ENCODE data around the gene IFNA2.
"Not testable (repeated sequence)": the region's sequence is repeated elsewhere in the genome, so short reads cannot be mapped to it uniquely, and the experiment has no call there.

IFNA2 gene

GRCh38 chr9:21385131-21385670, at the start of gene IFNA2:
TSS of gene IFNA2 (minus strand) at chr9:21385398. CDS start at chr9:21385329, 69 bp downstream.
- DNase-seq = peak; percentile 67

DNA sequence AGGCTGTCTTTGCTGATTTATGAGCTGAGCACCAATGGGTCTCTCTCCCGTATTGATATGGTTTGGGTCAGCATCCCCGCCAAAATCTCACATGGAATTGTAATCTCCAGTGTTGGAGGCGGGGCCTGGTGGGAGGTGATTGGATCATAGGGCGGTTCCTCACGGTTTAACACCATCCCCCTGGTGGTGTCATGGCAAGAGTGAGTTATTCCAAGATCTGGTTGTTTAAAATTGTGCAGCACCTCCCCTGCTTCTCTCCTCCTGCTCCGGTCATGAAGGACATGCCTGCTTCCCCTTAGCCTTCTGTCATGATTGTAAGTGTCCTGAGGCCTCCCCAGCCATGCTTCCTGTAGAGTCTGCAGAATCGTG, 49.8 kb upstream of the IFNA2 start:
- not testable (repeated sequence) for DNase-seq

DNA sequence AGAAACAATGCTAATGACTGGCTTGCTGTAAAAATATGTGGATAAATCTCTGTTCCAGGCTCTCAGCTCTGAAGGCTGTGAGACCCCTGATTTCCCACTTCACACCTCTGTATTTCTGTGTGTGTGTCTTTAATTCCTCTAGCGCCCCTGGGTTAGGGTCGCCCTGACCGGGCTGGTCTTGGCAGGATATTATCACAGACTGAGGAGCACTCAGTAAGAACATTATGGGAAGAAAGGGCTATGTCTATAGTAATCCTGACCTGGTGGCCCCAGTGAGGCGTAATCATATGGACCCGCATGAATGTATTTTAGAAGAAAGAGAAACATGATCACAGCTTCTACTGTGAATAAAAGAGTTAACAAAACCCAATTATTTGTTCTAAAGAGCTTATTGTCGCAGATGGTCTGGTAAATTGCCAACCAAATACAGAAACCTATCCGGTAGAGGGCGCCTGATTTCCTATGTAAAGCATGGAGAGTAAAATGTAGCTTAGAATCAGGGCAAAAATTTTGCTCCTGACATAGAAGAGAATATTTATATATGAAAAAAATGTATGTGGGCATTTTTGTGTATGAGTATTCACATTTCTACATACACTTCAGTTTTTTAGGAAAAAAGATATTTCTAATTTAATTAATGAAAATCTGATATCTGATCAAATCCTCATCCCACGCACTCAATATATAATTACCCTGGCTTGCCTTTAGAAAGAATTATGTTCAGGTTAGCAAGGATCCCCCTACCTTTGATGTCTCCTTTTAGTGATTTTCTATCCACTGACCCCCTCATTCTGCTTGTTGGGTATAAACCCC, 49.2 kb upstream of the IFNA2 start:
- no peak for DNase-seq

- DNase-seq = no peak
Observed at GRCh38 chr9:21432672-21433425, 47.7 kb upstream of the IFNA2 start.

GRCh38 chr9:21429191-21429590, 44.0 kb upstream of the IFNA2 start:
- no peak for DNase-seq

GRCh38 chr9:21428235-21428634, 43.0 kb upstream of the IFNA2 start:
- DNase-seq = no peak

DNA sequence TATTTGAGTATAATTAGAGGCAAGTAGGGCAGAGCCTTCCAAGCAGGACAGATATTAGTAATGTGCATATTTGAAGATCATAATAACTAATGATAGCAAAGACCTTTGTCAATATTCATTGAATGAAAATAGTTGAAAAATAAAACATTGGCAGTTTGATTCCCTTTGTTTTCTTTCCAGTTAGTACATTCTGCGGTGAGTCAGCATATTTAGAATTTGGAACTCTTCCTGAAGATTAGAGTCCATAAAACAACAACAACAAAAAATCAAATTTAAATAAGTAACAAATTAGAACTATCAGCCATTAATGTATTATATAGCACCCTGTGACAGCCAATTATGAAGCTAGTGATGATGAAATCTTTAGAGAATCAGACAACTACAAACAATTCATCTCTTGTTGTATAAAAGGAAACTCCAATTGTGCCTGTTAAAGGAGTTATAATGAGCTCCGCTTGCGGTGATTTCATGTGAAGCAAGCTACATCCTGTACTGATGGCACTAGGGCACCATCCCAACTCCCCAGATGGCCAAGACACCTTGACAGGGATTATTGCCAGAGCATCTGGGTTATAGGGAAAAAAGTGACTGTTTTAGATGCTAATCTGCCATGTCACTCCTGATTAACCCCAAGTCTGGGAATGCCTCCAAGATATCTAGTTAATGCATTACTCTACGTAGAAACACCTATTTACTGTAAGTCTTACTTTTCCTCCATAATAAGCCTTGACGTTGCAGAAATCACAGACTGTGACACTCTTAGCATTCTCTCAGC, 30.5 kb upstream of the IFNA2 start:
- no peak for DNase-seq

DNA sequence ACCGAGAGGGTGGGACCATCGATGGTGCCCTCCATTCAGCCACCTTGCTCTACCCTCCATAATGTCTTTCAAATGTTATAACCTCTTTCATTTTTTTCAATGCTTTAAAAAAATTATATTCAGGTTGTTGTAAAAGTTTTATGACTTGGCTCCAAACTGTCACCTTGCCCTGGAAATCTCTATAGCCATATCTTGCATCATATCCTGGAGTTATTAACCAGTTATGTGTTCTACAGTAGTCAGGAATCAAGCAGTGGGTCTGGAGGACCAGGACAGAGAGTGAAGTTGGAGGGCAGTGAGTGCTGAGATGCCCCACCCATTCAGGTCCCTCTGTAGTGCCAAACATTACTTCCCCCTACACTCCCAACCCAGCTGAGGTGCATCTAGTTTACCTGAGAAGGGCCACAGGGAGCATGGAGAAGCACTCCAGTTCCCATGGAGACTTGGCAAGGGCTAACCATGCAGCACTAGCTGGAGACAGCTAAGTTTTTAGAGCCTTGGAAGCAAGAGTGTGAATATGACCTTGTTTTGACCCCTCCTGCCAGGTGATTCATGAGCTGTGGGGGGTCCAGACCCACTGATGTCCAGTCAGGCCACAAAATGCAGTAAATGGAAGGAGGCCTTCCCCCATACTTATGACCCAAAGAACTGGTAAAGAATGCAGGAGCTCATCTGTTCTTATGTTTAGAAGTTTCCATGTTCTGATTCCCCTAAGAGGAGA, 29.2 kb upstream of the IFNA2 start:
- DNase-seq = no peak

- DNase-seq = no peak
Observed at GRCh38 chr9:21413624-21414023, 28.4 kb upstream of the IFNA2 start.

DNA sequence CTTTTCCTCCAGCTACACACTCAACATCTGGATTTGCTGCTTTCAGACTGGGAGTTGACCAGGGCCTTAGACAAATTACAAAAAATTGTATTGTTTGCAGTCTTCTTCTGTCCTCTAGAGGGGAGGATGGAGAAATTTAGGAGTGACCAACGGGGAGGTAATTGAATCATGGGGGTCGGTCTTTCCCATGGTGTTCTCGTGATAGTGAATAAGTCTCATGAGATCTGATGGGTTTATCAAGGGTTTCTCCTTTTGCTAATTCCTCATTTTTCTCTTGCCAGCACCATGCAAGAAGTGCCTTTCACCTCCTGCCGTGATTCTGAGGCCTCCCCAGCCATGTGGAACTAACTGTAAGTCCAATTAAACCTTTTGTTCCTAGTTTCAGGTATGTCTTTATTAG, 28.0 kb upstream of the IFNA2 start:
- no peak for DNase-seq

DNA sequence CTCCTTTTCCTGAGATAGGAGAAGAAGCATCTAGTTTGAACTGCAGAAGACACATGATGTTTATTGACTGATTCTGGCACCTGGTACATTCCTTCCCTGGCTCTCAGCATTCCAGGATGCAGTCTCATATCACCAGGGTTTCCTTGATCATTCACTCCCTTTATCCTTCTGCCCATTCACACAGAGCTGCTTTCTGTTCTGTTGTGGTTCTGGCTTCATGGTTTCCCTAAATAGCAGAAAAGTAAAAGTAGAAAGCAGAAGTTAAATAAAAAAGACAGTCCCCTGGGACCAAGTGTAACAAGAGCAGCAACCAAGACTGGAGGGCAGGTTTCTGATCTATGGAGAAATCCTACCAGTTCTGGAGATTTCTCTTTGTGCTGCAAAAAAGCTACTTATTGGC, 26.9 kb upstream of the IFNA2 start:
- DNase-seq = no peak

DNA sequence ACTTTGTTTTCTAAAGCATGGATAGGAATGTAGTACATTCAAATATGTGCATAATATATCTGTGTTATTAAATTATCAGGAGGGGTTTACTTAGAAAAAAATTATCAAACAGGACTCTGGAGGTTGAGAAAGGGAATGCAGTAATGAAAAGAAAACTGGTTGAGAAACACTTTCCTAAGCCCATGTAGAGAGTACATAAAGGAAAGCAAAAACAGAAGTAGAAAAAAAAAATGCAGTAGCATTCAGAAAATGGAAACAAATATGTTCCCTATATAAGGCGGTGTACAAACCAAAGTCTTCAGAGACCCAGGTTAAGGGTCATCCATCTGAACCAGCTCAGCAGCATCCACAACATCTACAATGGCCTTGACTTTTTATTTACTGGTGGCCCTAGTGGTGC, 23.6 kb upstream of the IFNA2 start, which contains the start of gene IFNA8:
IFNA8 (plus strand) TSS at position 301 of the 400 bp plus-strand sequence; CDS start at position 361, 60 bp downstream.
- no peak for DNase-seq

GRCh38 chr9:21404146-21404545, 18.9 kb upstream of the IFNA2 start:
- no peak for DNase-seq

- no peak for DNase-seq
Observed at GRCh38 chr9:21402386-21403251, 17.4 kb upstream of the IFNA2 start.

GRCh38 chr9:21399956-21400355, 14.8 kb upstream of the IFNA2 start:
- no peak for DNase-seq

GRCh38 chr9:21398955-21399489, 13.8 kb upstream of the IFNA2 start:
- no peak for DNase-seq

DNA sequence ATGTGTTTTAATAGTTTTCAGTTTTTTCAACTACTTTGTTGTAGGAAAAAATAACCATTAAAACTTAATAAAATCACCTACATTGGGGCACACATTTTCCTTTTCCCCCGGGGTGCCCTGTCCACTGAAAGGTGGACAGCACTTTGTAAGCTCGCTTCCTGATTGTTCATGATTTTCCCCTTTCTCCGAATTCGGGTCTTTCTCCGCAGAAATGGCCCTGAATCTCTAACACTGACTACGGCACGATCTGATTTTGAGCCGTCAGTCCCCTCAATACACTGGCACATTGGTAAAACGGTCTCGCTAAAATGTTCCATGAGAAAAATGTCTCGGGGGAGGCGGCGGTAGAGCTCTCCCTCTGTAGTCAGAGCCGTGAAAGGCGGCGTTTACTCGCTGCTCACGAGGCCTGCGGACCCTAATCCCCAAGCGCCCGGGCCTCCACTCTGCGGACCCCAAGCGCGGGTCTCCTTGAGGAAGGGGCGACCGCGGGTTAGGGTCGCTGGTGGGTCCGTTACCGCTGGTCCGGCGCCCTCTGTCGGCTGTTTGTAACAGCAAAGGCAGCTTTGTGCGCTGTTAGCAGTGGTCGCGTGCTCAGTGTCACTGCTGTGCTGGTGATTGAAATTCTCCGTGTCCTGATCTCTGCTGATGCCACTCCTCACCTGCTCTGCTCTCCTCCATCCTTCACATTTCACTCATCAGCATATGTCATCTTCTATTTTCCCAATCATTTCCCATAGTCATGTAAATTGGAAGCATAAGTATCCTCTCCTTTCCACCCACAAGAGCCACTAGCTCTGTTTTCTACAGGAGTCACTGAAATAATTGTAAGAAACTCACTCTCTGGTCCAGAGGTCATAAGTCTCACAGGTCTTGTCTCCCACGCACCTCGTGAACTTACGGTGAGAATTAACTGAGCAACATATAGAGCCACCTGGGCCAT, 10.8 kb upstream of the IFNA2 start:
- DNase-seq = no peak

DNA sequence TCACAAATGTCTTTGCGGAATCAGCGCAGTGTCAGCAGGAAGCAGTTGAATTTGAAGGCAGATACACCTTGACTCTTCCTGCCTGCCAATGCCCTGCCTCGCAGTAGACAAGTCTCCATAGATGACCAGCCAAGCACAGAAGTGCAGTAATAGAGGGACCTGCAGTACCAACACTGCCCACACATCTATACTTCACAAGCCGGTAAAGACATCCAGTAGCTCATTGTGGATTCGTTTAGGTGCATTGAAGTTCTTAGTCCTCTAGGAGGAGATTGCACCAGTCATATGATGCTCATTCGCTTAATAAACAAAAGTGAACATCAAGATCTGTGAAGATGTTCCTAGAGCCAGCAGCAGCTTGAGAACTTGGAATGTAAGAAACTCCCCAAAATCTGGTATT, 7.1 kb upstream of the IFNA2 start:
- DNase-seq = no peak

DNA sequence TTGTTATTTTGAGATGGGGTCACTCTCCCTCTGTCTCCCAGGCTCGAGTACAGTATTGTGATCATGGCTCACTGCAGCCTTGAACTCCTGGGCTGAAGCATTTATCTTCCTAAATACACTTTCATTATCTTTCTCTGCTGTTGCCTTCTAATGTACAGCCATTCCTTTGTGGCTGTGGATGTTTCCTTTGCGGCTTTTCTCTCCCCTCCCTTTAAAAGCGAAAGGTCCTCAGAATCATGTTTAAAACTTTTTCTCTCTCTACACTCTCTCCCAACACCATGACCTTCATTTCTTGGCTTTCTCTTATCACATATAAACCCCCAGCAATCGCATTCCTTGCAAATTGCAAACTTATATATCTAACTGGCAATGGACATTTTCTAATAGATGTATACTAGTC, 1.6 kb downstream of the IFNA2 start:
- no peak for DNase-seq
